ENCODE measurements around the gene GPR55.

The GPR55 gene

DNA sequence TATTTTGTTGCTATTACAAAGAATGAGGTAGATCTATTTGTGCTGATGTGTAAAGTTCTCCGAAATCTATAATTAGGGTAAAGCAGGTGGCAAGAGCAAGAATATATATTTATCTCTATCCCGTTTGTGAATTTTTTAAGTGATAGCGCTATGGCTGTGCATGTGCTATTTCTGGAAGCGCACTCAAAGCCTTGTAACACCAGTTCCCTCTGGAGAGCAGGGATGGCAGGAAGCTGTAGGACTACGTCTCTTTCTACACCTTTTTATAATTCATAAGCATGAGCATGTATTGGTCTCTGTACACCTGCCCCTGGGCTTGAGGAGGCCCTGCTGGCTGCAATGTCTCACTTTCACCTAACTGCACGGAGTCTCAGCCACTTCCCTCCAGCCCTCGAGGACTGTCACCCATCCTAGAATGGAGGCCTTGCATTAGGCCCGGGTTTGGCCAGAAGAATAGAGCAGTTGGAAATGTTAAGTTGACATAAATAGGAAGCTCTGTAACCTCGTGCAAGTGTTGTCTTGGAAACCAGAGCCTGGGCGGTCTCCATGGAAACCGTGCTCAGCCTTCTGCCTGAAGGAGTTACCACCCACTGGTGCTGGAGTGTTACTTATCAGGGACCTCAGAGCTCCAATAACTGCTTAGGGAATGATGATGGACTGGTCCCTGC, 39.4 kb downstream of the GPR55 start:
- TF ChIP-seq CTCF (conservative IDR thresholded peaks at IDR 0.05; ENCODE audit: low read length) = no peak
- no peak overlapping the region for H3K4me3 ChIP-seq (ENCODE audit: low read length)
- no peak for DNase-seq (ENCODE audit: low read depth)

DNA sequence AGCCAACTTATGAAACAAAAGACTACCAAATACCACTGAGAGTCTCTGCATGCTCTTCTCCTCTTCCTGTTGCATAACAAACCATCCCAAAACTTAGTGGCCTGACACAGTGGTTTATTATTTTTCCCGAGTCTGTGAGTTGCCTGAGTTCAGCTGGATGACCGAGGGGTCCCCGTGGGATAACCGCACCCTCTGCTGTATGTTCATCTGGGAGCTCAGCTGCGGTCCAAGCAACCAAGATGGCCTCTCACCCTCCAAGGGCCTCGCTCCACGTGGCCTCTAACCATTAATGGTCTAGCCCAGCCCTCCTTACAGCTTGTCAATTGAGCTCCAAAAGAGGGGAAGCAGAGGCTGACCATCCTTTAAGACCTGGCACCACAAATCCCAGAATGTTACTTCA, 43.2 kb downstream of the GPR55 start:
- no peak for DNase-seq (ENCODE audit: low read depth)
- TF ChIP-seq CTCF (conservative IDR thresholded peaks at IDR 0.05; ENCODE audit: low read length) = no peak
- no peak overlapping the region for H3K4me3 ChIP-seq (ENCODE audit: low read length)

DNA sequence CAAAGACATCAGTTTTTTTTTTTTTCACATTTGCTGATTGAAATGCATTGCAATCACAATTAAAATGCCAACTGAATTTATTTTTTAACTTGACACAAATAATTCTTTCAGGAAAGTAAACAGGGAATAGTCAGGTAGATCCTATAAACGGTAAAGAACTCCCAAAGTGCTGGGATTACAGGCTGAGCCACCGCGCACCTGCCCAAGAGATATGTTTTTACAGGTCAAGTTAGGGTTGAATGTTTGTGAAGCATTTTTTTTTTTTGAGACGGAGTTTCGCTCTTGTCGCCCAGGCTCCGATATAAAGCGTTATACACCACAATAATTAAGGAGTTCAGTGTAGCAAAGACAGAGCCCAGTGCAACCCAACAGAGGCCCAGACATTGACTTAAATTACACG, 45.2 kb downstream of the GPR55 start:
- TF ChIP-seq CTCF (conservative IDR thresholded peaks at IDR 0.05; ENCODE audit: low read length) = no peak
- no peak overlapping the region for H3K4me3 ChIP-seq (ENCODE audit: low read length)
- DNase-seq (ENCODE audit: low read depth) = no peak

GRCh38 chr2:230879271-230879882, 45.7 kb downstream of the GPR55 start:
- no peak for TF ChIP-seq CTCF (conservative IDR thresholded peaks at IDR 0.05; ENCODE audit: low read length)
- DNase-seq (ENCODE audit: low read depth) = no peak
- no peak overlapping the region for H3K4me3 ChIP-seq (ENCODE audit: low read length)

- no peak for DNase-seq (ENCODE audit: low read depth)
- no peak for TF ChIP-seq CTCF (conservative IDR thresholded peaks at IDR 0.05; ENCODE audit: low read length)
- H3K4me3 ChIP-seq (ENCODE audit: low read length) = no peak overlapping the region
Observed at GRCh38 chr2:230878599-230879188, 46.3 kb downstream of the GPR55 start.

DNA sequence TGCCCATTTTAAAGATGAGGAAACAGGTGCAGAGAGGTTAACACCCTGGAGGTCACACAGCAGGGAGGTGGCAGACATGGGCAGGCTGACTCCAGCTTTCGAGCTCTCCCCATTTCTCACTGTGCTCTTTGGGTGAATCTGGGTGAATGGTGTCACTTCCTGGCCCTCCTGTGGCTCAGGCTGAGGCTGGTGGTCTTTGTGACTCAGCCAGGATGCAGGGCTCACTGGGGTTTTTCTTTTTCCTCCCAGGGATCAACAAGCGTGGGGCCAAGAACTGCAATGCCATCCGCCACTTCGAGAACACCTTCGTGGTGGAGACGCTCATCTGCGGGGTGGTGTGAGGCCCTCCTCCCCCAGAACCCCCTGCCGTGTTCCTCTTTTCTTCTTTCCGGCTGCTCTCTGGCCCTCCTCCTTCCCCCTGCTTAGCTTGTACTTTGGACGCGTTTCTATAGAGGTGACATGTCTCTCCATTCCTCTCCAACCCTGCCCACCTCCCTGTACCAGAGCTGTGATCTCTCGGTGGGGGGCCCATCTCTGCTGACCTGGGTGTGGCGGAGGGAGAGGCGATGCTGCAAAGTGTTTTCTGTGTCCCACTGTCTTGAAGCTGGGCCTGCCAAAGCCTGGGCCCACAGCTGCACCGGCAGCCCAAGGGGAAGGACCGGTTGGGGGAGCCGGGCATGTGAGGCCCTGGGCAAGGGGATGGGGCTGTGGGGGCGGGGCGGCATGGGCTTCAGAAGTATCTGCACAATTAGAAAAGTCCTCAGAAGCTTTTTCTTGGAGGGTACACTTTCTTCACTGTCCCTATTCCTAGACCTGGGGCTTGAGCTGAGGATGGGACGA, 47.1 kb downstream of the GPR55 start:
- DNase-seq (ENCODE audit: low read depth) = no peak
- H3K4me3 ChIP-seq (ENCODE audit: low read length) = no peak overlapping the region
- TF ChIP-seq CTCF (conservative IDR thresholded peaks at IDR 0.05; ENCODE audit: low read length) = no peak
